ENCODE data around the gene CDK5.
A peak's percentile ranks its signal among the peaks of the same experiment; 100 is the strongest.

The CDK5 gene

GRCh38 chr7:151057506-151057988 is at the start of gene CDK5:
Gene CDK5 (minus strand): TSS chr7:151057897. CDS start chr7:151057848, 49 bp downstream.
- DNase-seq (ENCODE audit: insufficient read length, low spot score), result peak; percentile 65
- FAIRE-seq, result no peak

DNA sequence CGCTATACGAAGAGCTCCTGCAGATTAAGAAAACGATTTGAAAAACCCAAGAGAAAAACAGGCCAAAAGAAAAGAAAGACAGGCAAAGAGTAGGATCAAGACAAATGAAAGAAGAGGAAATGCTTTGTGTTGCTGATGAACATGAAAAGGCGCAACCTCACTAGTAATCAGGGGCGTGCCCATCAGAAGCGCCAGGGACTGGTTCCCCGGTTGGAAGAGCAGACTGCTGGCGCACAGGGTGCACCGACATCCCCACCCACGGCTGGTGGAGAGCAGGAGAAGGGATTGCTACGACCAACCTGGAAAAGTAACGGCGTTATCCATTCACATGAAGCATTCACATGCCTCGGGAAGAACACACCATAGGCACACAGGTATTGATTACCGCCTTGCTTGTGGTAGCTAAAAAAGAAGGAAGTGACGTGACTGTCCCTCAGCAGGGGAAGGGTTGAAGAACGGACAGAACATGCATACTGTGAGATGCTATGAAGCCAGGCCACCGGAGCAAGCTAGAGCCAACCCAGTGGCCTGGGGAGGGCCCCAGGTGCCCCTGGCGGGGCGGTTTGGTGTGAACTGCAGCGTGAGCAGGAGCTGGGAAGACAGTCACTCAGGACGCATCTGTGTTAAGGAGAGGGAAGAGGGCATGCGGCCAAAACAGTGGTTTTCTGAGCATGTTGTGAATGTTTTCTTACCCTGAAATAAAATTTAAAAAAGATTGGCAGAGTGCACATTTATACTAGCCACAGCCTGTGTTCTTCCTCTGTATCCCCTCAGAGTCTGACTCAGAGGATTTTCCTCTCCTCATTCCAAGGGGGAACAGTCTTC is 46.9 kb upstream of the CDK5 start:
- no peak for FAIRE-seq
- DNase-seq (ENCODE audit: insufficient read length, low spot score), result no peak

GRCh38 chr7:151103973-151104372 is 46.3 kb upstream of the CDK5 start:
- FAIRE-seq (no peak), DNase-seq (ENCODE audit: insufficient read length, low spot score) (no peak)

GRCh38 chr7:151102991-151103390 is 45.3 kb upstream of the CDK5 start:
- DNase-seq (ENCODE audit: insufficient read length, low spot score) (no peak), FAIRE-seq (no peak)

GRCh38 chr7:151101621-151102396 is 44.1 kb upstream of the CDK5 start:
- DNase-seq (ENCODE audit: insufficient read length, low spot score), result no peak
- no peak for FAIRE-seq

DNA sequence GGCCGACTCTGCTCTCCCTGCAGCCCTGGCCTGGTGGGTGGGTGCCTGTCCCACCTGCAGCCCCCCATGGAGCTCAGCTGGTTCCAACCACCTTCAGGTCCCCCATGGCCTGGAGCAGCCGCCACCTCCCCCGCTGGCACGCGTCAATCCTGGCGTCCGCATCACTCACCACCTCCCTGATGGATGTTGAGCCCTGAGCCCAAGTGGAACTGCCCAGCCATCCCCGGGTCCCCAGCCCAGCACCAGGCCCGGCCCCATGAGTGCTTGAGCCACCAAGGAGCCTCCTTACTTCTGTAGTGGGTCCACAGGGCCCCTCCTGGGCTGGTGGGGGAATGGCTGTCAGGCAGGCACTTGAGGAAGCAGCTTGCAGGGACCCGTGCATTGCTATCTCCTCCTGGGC is 43.2 kb upstream of the CDK5 start:
- FAIRE-seq, result no peak
- DNase-seq (ENCODE audit: insufficient read length, low spot score), result no peak

DNA sequence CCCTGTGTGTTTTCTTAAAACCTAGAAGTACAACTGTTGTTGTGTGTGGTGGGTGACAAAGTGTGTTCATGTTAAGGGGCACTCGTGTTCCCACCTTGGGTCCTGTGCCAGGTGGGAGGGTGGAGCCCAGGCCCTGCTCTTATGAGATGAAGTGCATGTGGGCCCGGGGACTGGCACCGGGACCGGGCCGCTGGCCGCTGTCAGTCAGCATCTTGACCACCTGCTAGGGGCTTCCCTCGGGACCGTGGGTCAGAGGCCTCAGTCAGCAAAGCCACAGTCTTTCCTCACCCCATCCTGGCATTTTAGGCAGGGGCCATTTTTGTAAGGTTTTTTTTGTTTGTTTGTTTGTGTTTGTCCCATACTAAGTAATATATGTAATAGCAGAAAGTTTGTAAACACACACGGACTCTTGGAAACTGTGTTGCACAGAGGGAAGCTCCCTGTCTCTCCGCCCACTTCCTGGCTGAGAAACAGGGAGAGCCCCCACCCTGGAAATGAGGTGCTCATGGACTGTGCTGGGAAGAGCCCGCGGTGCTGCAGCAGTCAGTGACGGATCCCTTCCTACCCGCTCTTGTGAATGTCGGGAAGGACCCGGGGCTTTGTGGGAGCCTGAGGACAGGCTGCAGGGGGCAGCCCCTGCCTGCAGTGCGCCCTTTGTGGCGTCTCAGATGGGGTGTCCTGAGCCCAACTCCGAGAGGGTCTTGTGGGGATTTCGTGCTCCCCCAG is 42.0 kb upstream of the CDK5 start:
- DNase-seq (ENCODE audit: insufficient read length, low spot score) (no peak), FAIRE-seq (no peak)

DNA sequence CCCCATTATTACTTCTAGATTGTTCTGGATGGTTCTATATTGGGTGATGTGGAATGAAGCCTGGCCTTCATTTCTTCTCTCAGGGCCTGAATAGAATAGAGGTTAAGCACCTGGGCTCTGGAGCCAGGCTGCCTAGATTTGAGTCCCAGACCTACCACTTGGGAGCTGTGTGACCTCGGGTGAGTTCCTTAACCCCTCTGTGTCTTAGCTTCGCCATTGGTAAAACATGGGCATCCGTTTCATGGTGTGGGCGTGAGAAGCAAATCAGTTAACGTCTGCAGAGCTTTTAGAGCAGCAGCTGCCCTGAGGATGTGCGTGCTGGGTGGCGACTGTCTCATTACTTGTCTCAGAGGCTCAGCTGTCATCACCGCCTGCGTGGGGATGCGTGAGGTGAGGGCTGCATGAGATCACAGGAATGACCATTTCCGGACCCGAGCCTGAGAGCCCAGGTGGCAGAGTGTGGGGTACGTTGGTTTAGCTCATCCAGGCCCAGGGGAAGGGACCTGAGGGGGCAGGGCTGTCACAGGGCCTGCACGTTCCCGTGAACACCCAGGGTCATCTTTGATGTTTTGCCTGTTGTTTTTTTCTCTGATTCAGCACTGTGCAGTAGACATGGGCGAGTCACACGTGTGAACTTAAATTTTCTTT is 38.3 kb upstream of the CDK5 start:
- DNase-seq (ENCODE audit: insufficient read length, low spot score), result no peak
- FAIRE-seq, result no peak

DNA sequence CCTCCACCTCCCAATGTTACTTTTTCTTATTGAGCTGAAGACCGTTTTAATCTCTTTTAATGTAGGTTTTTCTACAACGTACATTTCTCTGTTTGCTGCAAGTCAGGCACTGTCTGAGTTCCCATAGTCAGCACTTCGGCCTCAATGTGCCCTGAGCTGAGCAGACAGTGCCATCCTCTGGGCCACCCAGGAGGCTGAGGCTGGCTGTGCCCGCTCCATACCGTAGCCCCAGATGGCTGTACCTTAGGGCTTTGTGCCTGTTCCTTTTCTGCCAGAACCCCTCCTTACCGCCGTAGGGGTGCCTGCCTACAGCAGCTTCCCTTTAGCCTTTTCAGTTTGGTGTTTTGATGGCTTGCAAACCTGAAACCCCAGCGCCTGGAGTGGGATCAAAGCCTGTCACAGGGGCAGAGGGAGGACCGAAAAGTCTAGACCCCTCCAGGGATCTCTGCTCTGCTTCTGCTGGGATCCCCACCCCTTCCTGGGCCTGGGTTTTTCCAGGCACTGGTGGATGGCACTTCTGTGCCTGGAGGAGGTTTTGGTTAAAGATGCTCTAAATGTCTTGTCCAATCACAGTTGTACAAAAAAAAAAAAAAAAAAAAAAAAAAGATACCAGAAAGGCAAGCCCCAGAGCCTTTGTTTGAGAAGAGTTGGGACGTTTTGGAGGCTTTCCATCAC is 37.6 kb upstream of the CDK5 start:
- DNase-seq (ENCODE audit: insufficient read length, low spot score), result no peak
- FAIRE-seq, result no peak

DNA sequence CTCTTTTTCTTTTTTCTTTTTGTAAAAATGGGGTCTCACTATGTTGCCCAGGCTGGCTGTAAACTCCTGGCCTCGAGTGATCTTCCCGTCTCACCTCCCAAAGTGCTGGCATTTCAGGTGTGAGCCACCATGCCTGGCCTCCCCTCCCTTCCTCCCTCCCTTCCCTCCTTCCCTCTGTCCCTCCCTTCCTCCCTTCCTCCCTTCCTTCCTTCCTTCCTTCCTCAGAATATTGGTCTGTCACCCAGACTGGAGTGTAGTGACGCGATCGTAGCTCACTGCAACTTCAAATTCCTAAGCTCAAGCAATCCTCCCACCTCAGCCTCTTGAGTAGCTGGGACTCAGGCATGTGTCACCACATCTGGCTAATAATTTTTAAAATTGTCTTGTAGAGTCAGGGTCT is 37.0 kb upstream of the CDK5 start:
- DNase-seq (ENCODE audit: insufficient read length, low spot score), result no peak
- no peak for FAIRE-seq

DNA sequence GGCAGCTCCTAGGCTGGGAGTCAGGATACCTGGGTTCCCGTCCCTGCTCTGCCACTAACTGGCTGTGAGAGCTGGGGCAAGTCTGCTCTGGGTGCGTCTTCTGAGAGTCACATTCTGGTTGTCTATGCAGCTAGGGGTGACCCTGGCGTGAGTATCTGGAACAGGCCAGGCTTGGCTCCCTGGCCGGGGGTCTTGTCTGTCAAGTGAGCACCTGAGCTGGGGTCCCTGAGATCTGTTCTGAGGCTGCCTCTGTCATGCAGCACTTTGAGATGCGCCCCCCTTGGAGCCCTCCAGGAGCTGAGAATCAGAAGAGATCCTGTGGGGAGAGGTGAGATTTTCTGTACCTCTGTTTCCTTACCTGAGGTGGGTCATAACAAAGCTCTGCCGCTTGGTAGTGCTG is 36.1 kb upstream of the CDK5 start:
- FAIRE-seq (no peak), DNase-seq (ENCODE audit: insufficient read length, low spot score) (no peak)

DNA sequence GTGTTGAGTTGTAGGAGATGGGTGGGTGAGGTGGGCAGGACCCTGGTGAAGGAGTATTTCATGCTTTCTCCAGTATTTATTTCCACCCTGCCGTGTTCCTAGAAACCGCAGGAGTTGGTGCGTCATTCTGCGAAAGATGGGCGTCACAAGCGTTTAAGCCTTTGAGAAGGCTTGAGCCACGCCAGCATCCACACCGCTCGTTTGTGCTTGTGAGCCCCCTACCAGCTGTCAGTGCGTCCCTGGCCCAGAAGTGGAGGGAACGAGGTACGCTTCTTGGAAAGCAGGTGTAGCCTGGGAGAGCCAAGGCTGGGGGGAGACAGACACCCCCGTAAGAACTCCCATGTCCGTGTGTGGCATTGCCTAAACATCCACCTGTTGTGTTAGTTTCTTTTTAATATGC is 34.3 kb upstream of the CDK5 start:
- FAIRE-seq (no peak), DNase-seq (ENCODE audit: insufficient read length, low spot score) (no peak)

- FAIRE-seq, result no peak
These were observed 33.7 kb upstream of the CDK5 start for GRCh38 chr7:151091431-151091830.

GRCh38 chr7:151091003-151091402 is 33.3 kb upstream of the CDK5 start:
- FAIRE-seq (no peak), DNase-seq (ENCODE audit: insufficient read length, low spot score) (no peak)

More at GRCh38 chr7:151091431-151091830, 33.7 kb upstream of the CDK5 start:
- no peak for DNase-seq (ENCODE audit: insufficient read length, low spot score)

DNA sequence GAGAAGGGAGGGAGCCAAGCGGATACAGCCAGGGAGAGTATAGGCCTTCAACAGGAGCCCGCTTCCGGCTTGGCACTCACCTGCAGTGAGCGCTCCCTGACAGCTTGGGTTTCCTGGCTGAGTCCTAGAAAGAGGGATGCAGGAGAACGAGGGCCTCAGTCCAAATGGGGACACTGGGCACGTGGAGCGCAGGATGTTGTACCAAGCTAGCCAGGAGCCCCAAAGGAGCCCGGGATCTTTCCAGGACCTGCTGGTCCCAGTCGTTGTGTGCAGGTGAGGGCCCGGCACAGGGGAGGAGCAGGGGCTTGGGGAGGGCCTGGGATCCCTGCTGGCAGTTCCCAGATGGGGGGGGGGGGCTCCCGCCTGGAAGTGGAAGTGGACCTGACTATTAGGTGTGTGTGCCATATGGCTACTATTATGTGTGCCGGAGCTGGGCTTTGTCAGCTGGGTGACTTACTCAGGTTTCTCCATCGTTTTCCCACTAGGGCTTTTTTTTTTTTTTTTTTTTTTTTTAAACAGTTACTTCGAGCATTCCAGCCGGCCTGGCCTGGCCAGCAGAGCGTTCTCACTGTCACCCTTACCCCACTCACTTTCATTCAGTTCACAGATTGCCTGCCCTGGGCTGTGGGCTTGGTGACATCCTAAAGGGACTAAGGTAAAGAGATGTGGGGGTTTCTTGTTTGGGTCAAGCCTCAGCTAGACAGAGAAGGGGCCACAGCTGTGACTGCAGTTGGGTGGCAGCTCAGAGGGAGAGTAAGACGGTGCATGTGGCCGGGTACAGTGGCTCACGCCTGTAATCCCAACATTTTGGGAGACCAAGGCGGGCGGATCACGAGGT is 32.4 kb upstream of the CDK5 start:
- DNase-seq (ENCODE audit: insufficient read length, low spot score) (no peak), FAIRE-seq (no peak)

DNA sequence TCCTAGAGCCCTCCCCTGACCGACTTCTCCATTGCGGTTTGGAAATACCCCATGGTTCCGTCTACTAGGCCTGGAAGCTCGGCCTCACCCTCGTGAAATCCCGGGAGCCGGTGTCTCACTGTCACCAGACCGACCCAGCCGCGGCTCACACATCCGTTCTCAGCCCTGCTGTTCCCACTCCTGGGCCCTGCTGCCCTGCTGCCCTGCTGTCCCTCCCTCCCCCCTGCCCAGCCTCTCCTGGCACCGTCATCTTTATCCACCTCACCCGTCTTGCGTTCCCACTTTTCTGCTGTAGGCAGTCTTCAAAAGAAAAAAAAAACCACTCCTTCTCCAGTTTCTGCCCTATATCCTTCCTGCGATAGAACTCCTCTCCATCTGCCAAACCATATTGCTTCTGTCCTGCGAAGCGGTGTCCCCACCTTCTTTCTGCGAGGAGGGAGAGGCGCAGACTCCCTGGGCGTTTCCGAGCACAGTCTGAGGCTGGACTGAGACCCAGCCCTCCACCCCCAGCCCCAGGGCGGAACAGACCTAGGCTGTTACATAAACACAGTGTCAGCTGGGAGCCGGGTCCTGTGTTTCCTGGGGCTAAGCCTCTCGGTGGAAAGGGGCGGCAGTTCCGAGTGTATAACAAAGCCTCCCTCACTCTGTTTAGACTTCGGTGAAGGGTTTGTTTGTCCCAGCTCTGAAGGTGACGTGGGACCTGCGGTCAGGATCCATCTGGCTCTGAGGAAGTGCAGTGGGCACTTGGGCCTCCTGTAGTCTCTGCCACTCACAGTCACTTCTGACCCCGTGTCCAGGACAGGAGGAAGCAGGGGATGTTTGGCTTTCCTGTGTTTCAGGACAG is 31.4 kb upstream of the CDK5 start:
- DNase-seq (ENCODE audit: insufficient read length, low spot score) (no peak), FAIRE-seq (no peak)

- no peak for DNase-seq (ENCODE audit: insufficient read length, low spot score)
- no peak for FAIRE-seq
These were observed 30.5 kb upstream of the CDK5 start for GRCh38 chr7:151088019-151088855.

Data from GM19239 (cell line).